H1 (cell line): Measurements from ENCODE around the gene SLFN5. TPM values are rescaled to one million over a fixed set of nuclear protein-coding genes. Genes with fewer than 3 reads are reported as not detected.

Source experiments
- CTCF ChIA-PET: fragments of 300-600 bp; sonication (Branson Sonifier 250); formaldehyde crosslinking; loops from one replicate; lab custom pipeline; 2021; ENCODE audit not compliant: partially characterized antibody; lab: Charles Lee
- POLR2A ChIA-PET: fragments of 300-600 bp; sonication (Branson Sonifier 250); formaldehyde crosslinking; loops from one replicate; lab custom pipeline; 2021; ENCODE audit warnings: inconsistent platforms; ENCODE audit not compliant: partially characterized antibody; lab: Charles Lee
- DNase-seq, 2 experiments: peaks; one replicate each; pipeline versions ENCODE4 v3.0.0 to v3.0.0-alpha.2; 2010 to 2022; ENCODE audit warnings: low spot score in 2 of 2, low read depth in 1 of 2, mixed read lengths in 1 of 2
- FAIRE-seq: peaks from 2 replicates; lab custom pipeline; 2011; peaks lifted over from hg19 to GRCh38; lab: Jason Lieb, UNC
- H2AFZ ChIP-seq: 2 replicates; pipeline ENCODE4 v1.8.1; 2012; ENCODE audit warnings: low read length, inconsistent platforms
- H2AK5ac ChIP-seq: 2 replicates; pipeline ENCODE4 v1.6.1; 2013; ENCODE audit warnings: low read depth, low read length
- H2BK120ac ChIP-seq: replicated peaks from 2 replicates; pipeline ENCODE3; 2013; ENCODE audit warnings: low read depth, low read length, inconsistent platforms
- H2BK12ac ChIP-seq: 2 replicates; pipeline ENCODE4 v1.6.1; 2013; ENCODE audit warnings: low read depth, low read length
- H2BK15ac ChIP-seq: 2 replicates; pipeline ENCODE4 v1.6.1; 2013; ENCODE audit warnings: low read length
- H2BK20ac ChIP-seq: 2 replicates; pipeline ENCODE4 v1.6.1; 2013; ENCODE audit warnings: low read length
- H2BK5ac ChIP-seq: 2 replicates; pipeline ENCODE4 v1.6.1; 2013; ENCODE audit warnings: low read depth, low read length
- H3K14ac ChIP-seq: 2 replicates; pipeline ENCODE4 v1.6.1; 2013; ENCODE audit warnings: inconsistent platforms; ENCODE audit not compliant: insufficient read length
- H3K18ac ChIP-seq: 2 replicates; pipeline ENCODE4 v1.6.1; 2013; ENCODE audit warnings: low read length; ENCODE audit errors: extremely low read depth
- H3K23ac ChIP-seq: 2 replicates; pipeline ENCODE4 v1.6.1; 2013; ENCODE audit warnings: inconsistent platforms; ENCODE audit not compliant: insufficient read length
- H3K23me2 ChIP-seq: 2 replicates; pipeline ENCODE4 v1.6.1; 2013; ENCODE audit warnings: low read depth, low read length
- H3K27ac ChIP-seq: 2 replicates; pipeline ENCODE4 v1.6.1; 2011; ENCODE audit warnings: low read depth, low read length, inconsistent platforms
- H3K27me3 ChIP-seq, 4 experiments: replicated peaks in 1 of 4; 1 replicate in 1 of 4; 2 replicates in 3 of 4; pipeline versions ENCODE4 v1.6.1 to v1.8.1; 2011 to 2013; ENCODE audit warnings: low read length in 3 of 4, mild to moderate bottlenecking in 3 of 4, inconsistent platforms in 2 of 4, mixed read lengths in 2 of 4, moderate library complexity in 1 of 4; ENCODE audit not compliant: control insufficient read depth in 3 of 4, insufficient read depth in 3 of 4; ENCODE audit errors: extremely low read depth in 1 of 4
- H3K36me3 ChIP-seq, 4 experiments: 2 replicates each; pipeline versions ENCODE4 v1.6.1 to v1.8.1; 2011 to 2013; ENCODE audit warnings: mild to moderate bottlenecking in 4 of 4, low read length in 3 of 4, moderate library complexity in 2 of 4, control low read depth in 1 of 4, inconsistent platforms in 1 of 4; ENCODE audit not compliant: insufficient read depth in 4 of 4, control insufficient read depth in 2 of 4
- H3K4ac ChIP-seq: replicated peaks from 2 replicates; pipeline ENCODE3; 2013; ENCODE audit warnings: low read length, low read depth, mixed read lengths, inconsistent platforms; ENCODE audit not compliant: insufficient read length
- H3K4me1 ChIP-seq, 4 experiments: replicated peaks in 1 of 4; 1 replicate in 1 of 4; 2 replicates in 3 of 4; pipeline versions ENCODE4 v1.6.1 to v1.8.1; 2011 to 2013; ENCODE audit warnings: low read length in 3 of 4, inconsistent platforms in 2 of 4, mixed read lengths in 1 of 4; ENCODE audit not compliant: insufficient read depth in 4 of 4, control insufficient read depth in 3 of 4
- H3K4me2 ChIP-seq, 2 experiments: 2 replicates each; pipeline versions ENCODE4 v1.6.1 to v1.8.1; 2011 to 2013; ENCODE audit warnings: low read depth in 2 of 2, low read length in 2 of 2, control low read depth in 1 of 2, inconsistent platforms in 1 of 2, mild to moderate bottlenecking in 1 of 2; ENCODE audit not compliant: insufficient read depth in 1 of 2
- H3K4me3 ChIP-seq, 4 experiments: fragments of 200-600, 300-600 bp in 1 of 4; sonication (generic), shearing (Covaris generic), sonication (Bioruptor Twin) in 1 of 4; 2 replicates each; pipeline versions ENCODE4 v1.5.1 to v1.8.1; 2011 to 2016; ENCODE audit warnings: low read length in 4 of 4, low read depth in 3 of 4, control low read depth in 2 of 4, inconsistent platforms in 2 of 4, mild to moderate bottlenecking in 2 of 4, mixed read lengths in 1 of 4, moderate library complexity in 1 of 4; ENCODE audit not compliant: insufficient read depth in 2 of 4; ENCODE audit errors: extremely low read depth in 1 of 4
- H3K56ac ChIP-seq: replicated peaks from 2 replicates; pipeline ENCODE3; 2013; ENCODE audit warnings: low read depth, mild to moderate bottlenecking, mixed read lengths, low read length, inconsistent platforms; ENCODE audit not compliant: insufficient read length
- H3K79me1 ChIP-seq: 2 replicates; pipeline ENCODE4 v1.6.1; 2013; ENCODE audit warnings: low read depth, low read length, control low read depth
- H3K79me2 ChIP-seq, 2 experiments: 2 replicates each; pipeline versions ENCODE4 v1.6.1 to v1.8.1; 2012 to 2013; ENCODE audit warnings: low read length in 2 of 2, mild to moderate bottlenecking in 2 of 2, inconsistent platforms in 1 of 2; ENCODE audit not compliant: insufficient read depth in 2 of 2, control insufficient read depth in 1 of 2
- H3K9ac ChIP-seq, 4 experiments: replicated peaks in 1 of 4; 1 replicate in 1 of 4; 2 replicates in 3 of 4; pipeline versions ENCODE4 v1.6.1 to v1.8.1; 2011 to 2013; ENCODE audit warnings: low read depth in 3 of 4, low read length in 3 of 4, control low read depth in 2 of 4, mild to moderate bottlenecking in 2 of 4, moderate library complexity in 2 of 4, inconsistent platforms in 1 of 4; ENCODE audit errors: extremely low read depth in 1 of 4
- H3K9me3 ChIP-seq, 2 experiments: 2 replicates each; pipeline versions ENCODE4 v1.6.1 to v1.8.1; 2012 to 2013; ENCODE audit warnings: mild to moderate bottlenecking in 2 of 2, moderate library complexity in 2 of 2, control low read depth in 1 of 2, inconsistent platforms in 1 of 2, low read depth in 1 of 2, low read length in 1 of 2, mixed read lengths in 1 of 2; ENCODE audit not compliant: insufficient read depth in 2 of 2
- H4K20me1 ChIP-seq, 2 experiments: replicated peaks in 1 of 2; 2 replicates each; pipeline versions ENCODE3 to v1.8.1; 2011 to 2013; ENCODE audit warnings: inconsistent platforms in 2 of 2, low read length in 2 of 2, mild to moderate bottlenecking in 1 of 2; ENCODE audit not compliant: insufficient read depth in 2 of 2, control insufficient read depth in 1 of 2
- H4K5ac ChIP-seq: 2 replicates; pipeline ENCODE4 v1.6.1; 2013; ENCODE audit warnings: low read length, low read depth, mixed read lengths, inconsistent platforms; ENCODE audit not compliant: insufficient read length
- H4K8ac ChIP-seq: 2 replicates; pipeline ENCODE4 v1.8.0; 2013; ENCODE audit warnings: mild to moderate bottlenecking, moderate library complexity, low read length, inconsistent platforms; ENCODE audit not compliant: insufficient read depth; ENCODE audit errors: extremely low read depth
- H4K91ac ChIP-seq: replicated peaks from 2 replicates; pipeline ENCODE3; 2013; ENCODE audit warnings: low read length, mixed read lengths, inconsistent platforms; ENCODE audit not compliant: insufficient read length
- ATF2 ChIP-seq: IDR thresholded peaks from 2 replicates; pipeline ENCODE4 v1.6.1; 2012; ENCODE audit warnings: low read length, inconsistent platforms
- CBX5 ChIP-seq: fragments of 300-800, 300-1000 bp; sonication (generic); IDR thresholded peaks from 2 replicates; pipeline ENCODE4 v1.7.1; 2016; ENCODE audit warnings: antibody characterized with exemption, low read length, low read depth
- CBX8 ChIP-seq: fragments of 300-800, 300-1000 bp; sonication (generic); IDR thresholded peaks from 2 replicates; pipeline ENCODE4 v1.7.1; 2016; ENCODE audit warnings: low read depth, low read length, borderline replicate concordance
- EP300 ChIP-seq, 2 experiments: IDR thresholded peaks; 1 replicate in 1 of 2; 2 replicates in 1 of 2; pipeline ENCODE4 v1.6.1; 2011 to 2012; ENCODE audit warnings: low read depth in 2 of 2, low read length in 2 of 2, mild to moderate bottlenecking in 2 of 2, borderline replicate concordance in 1 of 2, inconsistent platforms in 1 of 2, moderate library complexity in 1 of 2
- JUN ChIP-seq: IDR thresholded peaks from 2 replicates; pipeline ENCODE4 v1.6.1; 2011; ENCODE audit warnings: low read depth, mild to moderate bottlenecking, improper control_type of control experiment, low read length
- KDM1A ChIP-seq: fragments of 200-600, 300-600 bp; sonication (generic); IDR thresholded peaks from 2 replicates; pipeline ENCODE4 v1.7.1; 2016; ENCODE audit warnings: mild to moderate bottlenecking, low read length, borderline replicate concordance
- KDM4A ChIP-seq: IDR thresholded peaks from one replicate; pipeline ENCODE4 v1.7.1; 2012; ENCODE audit warnings: low read depth, mild to moderate bottlenecking, moderate library complexity, low read length, inconsistent platforms; ENCODE audit not compliant: severe bottlenecking
- NRF1 ChIP-seq: IDR thresholded peaks from 2 replicates; pipeline ENCODE4 v1.6.1; 2011; ENCODE audit warnings: mild to moderate bottlenecking, low read depth, low read length, improper control_type of control experiment
- SIRT6 ChIP-seq: IDR thresholded peaks from one replicate; pipeline ENCODE4 v1.7.1; 2012; ENCODE audit warnings: low read length, inconsistent platforms
- SP1 ChIP-seq: IDR thresholded peaks from 2 replicates; pipeline ENCODE4 v1.6.1; 2011; ENCODE audit warnings: low read depth, low read length
- WGBS, 2 experiments: shearing (Covaris generic) in 1 of 2; methylation state at CpG; one replicate each; pipeline versions ENCODE4 v1.1.6 to v1.1.7; 2013 to 2015; ENCODE audit warnings: low lambda C conversion rate in 2 of 2, mixed read lengths in 2 of 2, inconsistent platforms in 1 of 2, low coverage in 1 of 2, missing lambda C conversion rate in 1 of 2; ENCODE audit not compliant: insufficient replicate concordance in 2 of 2, insufficient coverage in 1 of 2, insufficient read length in 1 of 2; ENCODE audit errors: extremely low coverage in 1 of 2, missing lambda C conversion rate in 1 of 2; 5-methylcytosine and 5-hydroxymethylcytosine counted together
- polyA plus RNA-seq, 7 experiments: library from polyadenylated mRNA; depleted of rRNA in 3 of 7; stranded (reverse) in 5 of 7; unstranded in 2 of 7; fragments of >200 nt in 5 of 7; fragments of 200-250 nt in 2 of 7; gene quantifications; 1 replicate in 5 of 7; 2 replicates in 1 of 7; 4 replicates in 1 of 7; pipeline versions ENCODE4 v1.2.1 to v1.2.3, GENCODE V29; 2011 to 2013; ENCODE audit warnings: missing spikeins in 2 of 7, mixed read lengths in 2 of 7
- total RNA-seq: library from RNA; stranded (reverse); fragmentation: NEBNext Ultra II Directional; extraction: Animal tissue kit (Norgen Biotek cat#: 25700); gene quantifications from 2 replicates; pipeline ENCODE4 v1.2.1, GENCODE V29; 2021
- TF ChIP-seq, protein P1 (sequence below): IDR thresholded peaks from 2 replicates; pipeline ENCODE4 v1.6.1; 2012; ENCODE audit warnings: inconsistent platforms

Gene SLFN5
- total and polyA plus RNA-seq, 2 of the 8 experiments (the other 6 are each of a cell fraction or from before 2014, with no cell fraction given) = 0.86 to 3.0 TPM

- H2AFZ ChIP-seq = no peak overlapping the region
- no peak overlapping the region for H3K23ac ChIP-seq
- no peak overlapping the region for H3K4me3 ChIP-seq
- H3K79me2 ChIP-seq = no peaks in the 10 kb centered on the region
- H4K20me1 ChIP-seq = no peaks in the 10 kb centered on the region
- no peak overlapping the region for H2BK120ac ChIP-seq
- no peaks in the 10 kb centered on the region for H3K36me3 ChIP-seq
- peaks cover 5 to 12% of the 10 kb centered on the region in 2 experiments; a peak in 3 of 4 replicates for H3K9me3 ChIP-seq
- no peak overlapping the region for H3K56ac ChIP-seq
- DNase-seq (no peak), FAIRE-seq (no peak)
- no peak overlapping the region for H4K5ac ChIP-seq
- no peak overlapping the region for H3K27ac ChIP-seq
- no peak overlapping the region for H2BK5ac ChIP-seq
- H3K79me1 ChIP-seq = no peaks in the 10 kb centered on the region
- no peaks in the 10 kb centered on the region for H3K23me2 ChIP-seq
- H3K4me1 ChIP-seq = no peaks in the 10 kb centered on the region
- H2BK15ac ChIP-seq = no peak overlapping the region
- no peaks in the 10 kb centered on the region; a peak in 1 of 7 replicates for H3K27me3 ChIP-seq
- WGBS, 2 experiments = 87% methylated on average over 1 of the region's 1 CpG; no CpG with 5 or more reads in 1 of the 2 experiments
- H2BK12ac ChIP-seq = no peak overlapping the region
- no peak overlapping the region for H3K4ac ChIP-seq
- no peak overlapping the region for H3K4me2 ChIP-seq
- CTCF ChIA-PET = no interaction called here
- H4K8ac ChIP-seq = no peak overlapping the region
- H3K9ac ChIP-seq = no peak overlapping the region
- no peak overlapping the region for H2AK5ac ChIP-seq
- POLR2A ChIA-PET = no interaction called here
- no peak overlapping the region for H2BK20ac ChIP-seq
- H4K91ac ChIP-seq = no peak overlapping the region
- H3K14ac ChIP-seq = no peak overlapping the region
- no peak overlapping the region for H3K18ac ChIP-seq
- TF ChIP-seq NRF1 = no peak
- no peak for TF ChIP-seq EP300 (IDR thresholded peaks at IDR 0.05; ENCODE audit: borderline replicate concordance in 1 of 2, low read depth in 2 of 2, low read length in 2 of 2)
- TF ChIP-seq ATF2 = no peak
- no peak for TF ChIP-seq KDM4A
- no peak for TF ChIP-seq JUN
- no peak for TF ChIP-seq CBX5
- no peak for TF ChIP-seq SP1
- TF ChIP-seq KDM1A = no peak
- no peak for TF ChIP-seq CBX8
- TF ChIP-seq, protein P1, sequence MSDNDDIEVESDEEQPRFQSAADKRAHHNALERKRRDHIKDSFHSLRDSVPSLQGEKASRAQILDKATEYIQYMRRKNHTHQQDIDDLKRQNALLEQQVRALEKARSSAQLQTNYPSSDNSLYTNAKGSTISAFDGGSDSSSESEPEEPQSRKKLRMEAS = no peak
- no peak for TF ChIP-seq SIRT6
These were observed 50.4 kb downstream of the SLFN5 start for GRCh38 chr17:35293151-35293847.
